HL-60 (cell line): Measurements from ENCODE around the gene RBFOX1.

Experiments used
- GABPA ChIP-seq: IDR thresholded peaks from 2 replicates; pipeline ENCODE4 v1.6.1; 2012; ENCODE audit warnings: low read depth
- POLR2AphosphoS5 ChIP-seq: IDR thresholded peaks from 2 replicates; pipeline ENCODE4 v1.6.1; 2012; ENCODE audit warnings: low read depth
- SPI1 ChIP-seq: IDR thresholded peaks from 2 replicates; pipeline ENCODE4 v1.6.1; 2012; ENCODE audit warnings: low read depth, mild to moderate bottlenecking, borderline replicate concordance
- TF ChIP-seq, protein P1 (sequence below): IDR thresholded peaks from one replicate; pipeline ENCODE4 v1.5.1; 2011; ENCODE audit warnings: low read length, control low read depth, inconsistent platforms; ENCODE audit not compliant: insufficient read depth
- TF ChIP-seq, protein P2 (sequence below): IDR thresholded peaks from 2 replicates; pipeline ENCODE4 v1.6.1; 2012; ENCODE audit warnings: low read depth; ENCODE audit not compliant: insufficient replicate concordance

DNA sequence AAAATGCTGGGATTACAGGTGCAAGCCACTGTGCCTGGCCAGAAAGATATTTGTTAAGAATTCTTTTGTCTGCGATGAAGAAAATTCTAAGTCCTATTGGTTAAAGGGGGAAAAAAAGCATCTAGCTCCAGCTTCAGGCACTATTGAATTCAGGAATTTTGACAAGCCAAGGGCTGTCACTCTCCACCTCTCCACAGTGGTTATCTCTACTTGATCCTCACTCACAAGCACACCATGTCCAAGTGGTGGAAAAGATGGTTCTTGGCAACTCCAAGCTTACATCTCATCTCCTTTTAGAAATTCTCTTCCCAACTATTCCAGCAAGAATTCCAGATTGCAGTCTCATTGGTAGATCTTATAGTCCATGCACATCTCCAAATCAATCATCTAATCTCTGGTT is 7.1 kb downstream of the RBFOX1 start:
- TF ChIP-seq, protein P1, sequence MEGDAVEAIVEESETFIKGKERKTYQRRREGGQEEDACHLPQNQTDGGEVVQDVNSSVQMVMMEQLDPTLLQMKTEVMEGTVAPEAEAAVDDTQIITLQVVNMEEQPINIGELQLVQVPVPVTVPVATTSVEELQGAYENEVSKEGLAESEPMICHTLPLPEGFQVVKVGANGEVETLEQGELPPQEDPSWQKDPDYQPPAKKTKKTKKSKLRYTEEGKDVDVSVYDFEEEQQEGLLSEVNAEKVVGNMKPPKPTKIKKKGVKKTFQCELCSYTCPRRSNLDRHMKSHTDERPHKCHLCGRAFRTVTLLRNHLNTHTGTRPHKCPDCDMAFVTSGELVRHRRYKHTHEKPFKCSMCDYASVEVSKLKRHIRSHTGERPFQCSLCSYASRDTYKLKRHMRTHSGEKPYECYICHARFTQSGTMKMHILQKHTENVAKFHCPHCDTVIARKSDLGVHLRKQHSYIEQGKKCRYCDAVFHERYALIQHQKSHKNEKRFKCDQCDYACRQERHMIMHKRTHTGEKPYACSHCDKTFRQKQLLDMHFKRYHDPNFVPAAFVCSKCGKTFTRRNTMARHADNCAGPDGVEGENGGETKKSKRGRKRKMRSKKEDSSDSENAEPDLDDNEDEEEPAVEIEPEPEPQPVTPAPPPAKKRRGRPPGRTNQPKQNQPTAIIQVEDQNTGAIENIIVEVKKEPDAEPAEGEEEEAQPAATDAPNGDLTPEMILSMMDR: no peak
- TF ChIP-seq POLR2AphosphoS5 (no peak), GABPA (no peak), SPI1 (no peak)
- TF ChIP-seq, protein P2, sequence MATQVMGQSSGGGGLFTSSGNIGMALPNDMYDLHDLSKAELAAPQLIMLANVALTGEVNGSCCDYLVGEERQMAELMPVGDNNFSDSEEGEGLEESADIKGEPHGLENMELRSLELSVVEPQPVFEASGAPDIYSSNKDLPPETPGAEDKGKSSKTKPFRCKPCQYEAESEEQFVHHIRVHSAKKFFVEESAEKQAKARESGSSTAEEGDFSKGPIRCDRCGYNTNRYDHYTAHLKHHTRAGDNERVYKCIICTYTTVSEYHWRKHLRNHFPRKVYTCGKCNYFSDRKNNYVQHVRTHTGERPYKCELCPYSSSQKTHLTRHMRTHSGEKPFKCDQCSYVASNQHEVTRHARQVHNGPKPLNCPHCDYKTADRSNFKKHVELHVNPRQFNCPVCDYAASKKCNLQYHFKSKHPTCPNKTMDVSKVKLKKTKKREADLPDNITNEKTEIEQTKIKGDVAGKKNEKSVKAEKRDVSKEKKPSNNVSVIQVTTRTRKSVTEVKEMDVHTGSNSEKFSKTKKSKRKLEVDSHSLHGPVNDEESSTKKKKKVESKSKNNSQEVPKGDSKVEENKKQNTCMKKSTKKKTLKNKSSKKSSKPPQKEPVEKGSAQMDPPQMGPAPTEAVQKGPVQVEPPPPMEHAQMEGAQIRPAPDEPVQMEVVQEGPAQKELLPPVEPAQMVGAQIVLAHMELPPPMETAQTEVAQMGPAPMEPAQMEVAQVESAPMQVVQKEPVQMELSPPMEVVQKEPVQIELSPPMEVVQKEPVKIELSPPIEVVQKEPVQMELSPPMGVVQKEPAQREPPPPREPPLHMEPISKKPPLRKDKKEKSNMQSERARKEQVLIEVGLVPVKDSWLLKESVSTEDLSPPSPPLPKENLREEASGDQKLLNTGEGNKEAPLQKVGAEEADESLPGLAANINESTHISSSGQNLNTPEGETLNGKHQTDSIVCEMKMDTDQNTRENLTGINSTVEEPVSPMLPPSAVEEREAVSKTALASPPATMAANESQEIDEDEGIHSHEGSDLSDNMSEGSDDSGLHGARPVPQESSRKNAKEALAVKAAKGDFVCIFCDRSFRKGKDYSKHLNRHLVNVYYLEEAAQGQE: no peak
